Measurements from ENCODE around the gene LRRC8B.

DNA sequence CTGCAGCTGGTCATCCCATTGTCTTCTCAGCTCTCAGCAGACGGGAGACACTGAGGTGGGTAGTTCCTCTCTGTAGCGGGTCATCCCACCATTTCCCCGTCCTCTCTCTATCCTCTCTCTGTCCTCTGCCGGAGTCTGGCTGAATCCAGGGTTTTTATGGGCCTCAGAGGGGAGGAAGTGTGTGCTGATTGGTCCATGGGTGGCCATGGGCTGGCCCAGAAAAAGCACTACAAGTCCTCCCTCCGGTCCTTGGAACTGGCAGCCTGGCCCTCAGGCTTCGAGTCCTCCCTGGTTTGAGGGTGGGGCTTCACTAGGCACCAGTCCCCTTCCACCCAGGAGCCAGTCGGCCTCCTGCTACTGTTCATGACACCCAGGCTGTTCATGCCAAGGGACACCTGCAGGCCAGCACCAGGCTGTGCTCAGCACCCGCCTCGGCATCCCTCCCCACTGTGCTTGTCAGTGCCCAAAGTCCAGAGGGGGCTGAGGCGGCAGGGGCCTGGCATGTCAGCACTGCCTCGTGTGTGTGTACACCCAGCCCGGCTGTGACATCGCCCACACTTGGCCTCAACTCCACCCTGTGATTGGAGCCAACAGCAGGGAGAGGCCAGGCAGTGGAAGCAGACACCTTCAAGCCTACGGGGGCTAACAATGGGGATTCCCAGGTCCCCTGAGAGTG lies 85.3 kb downstream of the LRRC8B start:
- TF ChIP-seq EZH2 (IDR thresholded peaks at IDR 0.05; ENCODE audit: low read depth, low read length, severe bottlenecking) (no peak), SAP30 (IDR thresholded peaks at IDR 0.05; ENCODE audit: insufficient read depth, insufficient replicate concordance, low read length) (no peak), POLR2A (IDR thresholded peaks at IDR 0.05; ENCODE audit: control extremely low read depth in 1 of 2, low read depth in 2 of 2, low read length in 2 of 2) (no peak), POLR2AphosphoS5 (IDR thresholded peaks at IDR 0.05; ENCODE audit: low read depth, low read length) (no peak), TEAD4 (IDR thresholded peaks at IDR 0.05; ENCODE audit: low read depth, low read length) (no peak)
- TF ChIP-seq, protein P1, sequence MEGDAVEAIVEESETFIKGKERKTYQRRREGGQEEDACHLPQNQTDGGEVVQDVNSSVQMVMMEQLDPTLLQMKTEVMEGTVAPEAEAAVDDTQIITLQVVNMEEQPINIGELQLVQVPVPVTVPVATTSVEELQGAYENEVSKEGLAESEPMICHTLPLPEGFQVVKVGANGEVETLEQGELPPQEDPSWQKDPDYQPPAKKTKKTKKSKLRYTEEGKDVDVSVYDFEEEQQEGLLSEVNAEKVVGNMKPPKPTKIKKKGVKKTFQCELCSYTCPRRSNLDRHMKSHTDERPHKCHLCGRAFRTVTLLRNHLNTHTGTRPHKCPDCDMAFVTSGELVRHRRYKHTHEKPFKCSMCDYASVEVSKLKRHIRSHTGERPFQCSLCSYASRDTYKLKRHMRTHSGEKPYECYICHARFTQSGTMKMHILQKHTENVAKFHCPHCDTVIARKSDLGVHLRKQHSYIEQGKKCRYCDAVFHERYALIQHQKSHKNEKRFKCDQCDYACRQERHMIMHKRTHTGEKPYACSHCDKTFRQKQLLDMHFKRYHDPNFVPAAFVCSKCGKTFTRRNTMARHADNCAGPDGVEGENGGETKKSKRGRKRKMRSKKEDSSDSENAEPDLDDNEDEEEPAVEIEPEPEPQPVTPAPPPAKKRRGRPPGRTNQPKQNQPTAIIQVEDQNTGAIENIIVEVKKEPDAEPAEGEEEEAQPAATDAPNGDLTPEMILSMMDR (IDR thresholded peaks at IDR 0.05; ENCODE audit: control extremely low read depth in 1 of 3, insufficient read depth in 1 of 3, low read depth in 1 of 3, low read length in 3 of 3), result no peak

All from H1 (cell line).